Tibial artery (tissue), 4 donors: ENCODE data around the gene TCP1.

ENCODE experiments used
- DNase-seq, 2 donors: peaks; one replicate each; pipeline ENCODE4 v3.0.0-alpha.2; 2019
- H3K27ac ChIP-seq, 2 donors: fragments of 200-600 bp; sonication (generic) in 1 of 2; 1 replicate in 1 of 2; 2 replicates in 1 of 2; pipeline ENCODE4 v1.5.1; 2018 to 2019; ENCODE audit warnings: mild to moderate bottlenecking in 1 of 2
- H3K27me3 ChIP-seq, 2 donors: fragments of 200-600 bp; sonication (generic) in 1 of 2; one replicate each; pipeline versions ENCODE4 v1.5.1 to v1.6.0; 2016 to 2019
- H3K36me3 ChIP-seq, 3 donors: fragments of 200-600 bp; sonication (generic) in 2 of 3; one replicate each; pipeline ENCODE4 v1.5.1; 2016 to 2019; ENCODE audit warnings: mild to moderate bottlenecking in 2 of 3
- H3K4me1 ChIP-seq, 4 donors: fragments of 200-600 bp; sonication (generic) in 2 of 4; 1 replicate in 3 of 4; 2 replicates in 1 of 4; pipeline ENCODE4 v1.5.1; 2016 to 2019
- H3K4me3 ChIP-seq, 2 donors: fragments of 200-600 bp; sonication (generic) in 1 of 2; 1 replicate in 1 of 2; 2 replicates in 1 of 2; pipeline ENCODE4 v1.5.1; 2018 to 2019; ENCODE audit warnings: mild to moderate bottlenecking in 2 of 2
- H3K9me3 ChIP-seq, 3 donors: fragments of 200-600 bp; sonication (generic) in 1 of 3; one replicate each; pipeline ENCODE4 v1.5.1; 2016 to 2019
- intact Hi-C: fragments of 100-400 bp; cut with DNase I; formaldehyde crosslinking; loops from one replicate; pipeline ENCODE4 v1.15.0; 2023; ENCODE audit warnings: low total_unique reads
- TF ChIP-seq, protein P1 (sequence below), 2 experiments: fragments of 200-600 bp in 1 of 2; fragments of 450-650 bp in 1 of 2; IDR thresholded peaks; one replicate each; pipeline ENCODE4 v1.5.1; 2017 to 2019; ENCODE audit warnings: antibody characterized with exemption in 2 of 2, mild to moderate bottlenecking in 1 of 2, moderate library complexity in 1 of 2

Gene TCP1

DNA sequence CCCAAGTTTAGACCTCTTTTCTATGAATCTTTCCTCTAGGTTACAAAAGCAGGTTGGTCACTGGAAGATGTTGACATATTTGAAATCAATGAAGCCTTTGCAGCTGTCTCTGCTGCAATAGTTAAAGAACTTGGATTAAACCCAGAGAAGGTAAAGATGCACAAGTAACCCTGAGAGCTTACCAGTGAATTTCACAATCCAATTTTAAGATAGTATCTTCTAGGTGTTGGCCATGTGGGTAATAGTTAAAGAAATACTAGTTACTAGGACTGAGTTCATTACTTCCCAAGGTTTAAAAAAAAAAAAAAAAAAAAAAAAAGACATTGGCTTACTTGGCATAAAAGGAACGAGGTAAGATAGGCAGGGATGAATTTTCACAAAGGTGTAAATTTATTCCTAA is 11.3 kb downstream of the TCP1 start:
- Histone ChIP-seq H3K9me3 (no peaks in the 10 kb centered on the region), H3K4me3 (no peak overlapping the region), H3K27me3 (no peaks in the 10 kb centered on the region), H3K36me3 (peaks cover 58 to 90% (median 63%) of the 10 kb centered on the region in 3 donors), H3K4me1 (peaks cover 0 to 6% (median 2%) of the 10 kb centered on the region in 4 donors), H3K27ac (no peak overlapping the region)
- DNase-seq = no peak
- intact Hi-C loops = no loop called here
- TF ChIP-seq, protein P1, sequence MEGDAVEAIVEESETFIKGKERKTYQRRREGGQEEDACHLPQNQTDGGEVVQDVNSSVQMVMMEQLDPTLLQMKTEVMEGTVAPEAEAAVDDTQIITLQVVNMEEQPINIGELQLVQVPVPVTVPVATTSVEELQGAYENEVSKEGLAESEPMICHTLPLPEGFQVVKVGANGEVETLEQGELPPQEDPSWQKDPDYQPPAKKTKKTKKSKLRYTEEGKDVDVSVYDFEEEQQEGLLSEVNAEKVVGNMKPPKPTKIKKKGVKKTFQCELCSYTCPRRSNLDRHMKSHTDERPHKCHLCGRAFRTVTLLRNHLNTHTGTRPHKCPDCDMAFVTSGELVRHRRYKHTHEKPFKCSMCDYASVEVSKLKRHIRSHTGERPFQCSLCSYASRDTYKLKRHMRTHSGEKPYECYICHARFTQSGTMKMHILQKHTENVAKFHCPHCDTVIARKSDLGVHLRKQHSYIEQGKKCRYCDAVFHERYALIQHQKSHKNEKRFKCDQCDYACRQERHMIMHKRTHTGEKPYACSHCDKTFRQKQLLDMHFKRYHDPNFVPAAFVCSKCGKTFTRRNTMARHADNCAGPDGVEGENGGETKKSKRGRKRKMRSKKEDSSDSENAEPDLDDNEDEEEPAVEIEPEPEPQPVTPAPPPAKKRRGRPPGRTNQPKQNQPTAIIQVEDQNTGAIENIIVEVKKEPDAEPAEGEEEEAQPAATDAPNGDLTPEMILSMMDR (IDR thresholded peaks at IDR 0.05) = no peak

DNA sequence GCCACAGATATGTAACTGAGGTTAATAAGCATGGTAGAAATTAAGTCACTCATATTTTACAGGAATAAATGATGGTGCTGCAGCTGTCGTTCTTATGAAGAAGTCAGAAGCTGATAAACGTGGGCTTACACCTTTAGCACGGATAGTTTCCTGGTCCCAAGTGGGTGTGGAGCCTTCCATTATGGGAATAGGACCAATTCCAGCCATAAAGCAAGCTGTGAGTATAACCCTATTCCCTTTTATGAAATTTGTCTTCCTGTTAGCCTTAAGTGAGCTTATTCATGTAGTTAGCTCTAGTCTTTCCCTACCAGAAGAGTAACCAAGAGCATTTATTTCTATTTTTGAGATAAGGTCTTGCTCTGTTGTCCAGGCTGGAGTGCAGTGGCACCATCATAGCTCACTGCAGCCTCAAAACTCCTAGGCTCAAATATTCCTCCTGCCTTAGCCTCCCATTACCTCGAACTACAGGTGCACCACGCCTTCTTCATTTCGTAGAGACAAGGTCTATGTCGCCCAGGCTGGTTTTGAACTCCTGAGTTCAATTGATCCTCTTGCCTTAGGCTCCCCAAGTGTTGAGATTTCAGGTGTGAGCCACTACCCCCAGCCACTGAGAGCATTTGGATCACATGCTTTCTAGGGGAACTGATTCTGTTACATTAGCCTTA is 12.0 kb downstream of the TCP1 start:
- TF ChIP-seq, protein P1 (IDR thresholded peaks at IDR 0.05) = no peak

GRCh38 chr6:159772196-159772595 is 17.2 kb downstream of the TCP1 start:
- Histone ChIP-seq H3K27ac (no peak overlapping the region), H3K4me1 (no peaks in the 10 kb centered on the region), H3K9me3 (no peaks in the 10 kb centered on the region), H3K27me3 (no peaks in the 10 kb centered on the region), H3K36me3 (peaks cover 24 to 83% (median 26%) of the 10 kb centered on the region in 3 donors), H3K4me3 (no peak overlapping the region)
- no peak for DNase-seq
- intact Hi-C loops = no loop called here
- TF ChIP-seq, protein P1 (IDR thresholded peaks at IDR 0.05) = no peak

More for the DNA sequence above, 12.0 kb downstream of the TCP1 start:
- Histone ChIP-seq H3K9me3 (no peaks in the 10 kb centered on the region), H3K36me3 (peaks cover 52 to 90% (median 56%) of the 10 kb centered on the region in 3 donors), H3K4me1 (peaks cover 0 to 4% (median 0%) of the 10 kb centered on the region in 4 donors), H3K27ac (no peak overlapping the region), H3K27me3 (no peaks in the 10 kb centered on the region), H3K4me3 (no peak overlapping the region)
- intact Hi-C loops = no loop called here
- DNase-seq = no peak

GRCh38 chr6:159769470-159769869 is 19.9 kb downstream of the TCP1 start:
- TF ChIP-seq, protein P1 (IDR thresholded peaks at IDR 0.05) = no peak
- H3K4me1 ChIP-seq = no peaks in the 10 kb centered on the region
- intact Hi-C loops = no loop called here
- no peak overlapping the region for H3K4me3 ChIP-seq
- no peaks in the 10 kb centered on the region for H3K27me3 ChIP-seq
- no peaks in the 10 kb centered on the region for H3K9me3 ChIP-seq
- H3K36me3 ChIP-seq = peaks cover 24 to 65% (median 30%) of the 10 kb centered on the region in 3 donors
- H3K27ac ChIP-seq = no peak overlapping the region
- DNase-seq = no peak

DNA sequence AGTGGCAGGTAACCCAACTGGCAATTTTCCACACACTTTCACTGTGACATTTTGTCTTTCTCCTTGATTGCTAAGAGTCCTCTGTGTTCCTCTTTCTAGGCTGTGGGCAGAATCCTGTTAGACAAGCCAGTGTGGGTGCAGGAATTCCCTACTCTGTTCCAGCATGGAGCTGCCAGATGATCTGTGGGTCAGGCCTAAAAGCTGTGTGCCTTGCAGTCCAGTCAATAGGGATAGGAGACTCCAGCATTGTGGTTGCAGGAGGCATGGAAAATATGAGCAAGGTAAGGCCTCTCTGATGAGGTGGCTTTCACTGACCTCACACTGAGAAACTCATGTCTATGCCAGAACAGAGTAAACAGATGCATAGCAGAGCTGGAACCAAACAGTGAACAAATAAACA is 22.5 kb downstream of the TCP1 start:
- TF ChIP-seq, protein P1 (IDR thresholded peaks at IDR 0.05) = no peak
- no peaks in the 10 kb centered on the region for H3K9me3 ChIP-seq
- intact Hi-C loops = no loop called here
- no peak overlapping the region for H3K27ac ChIP-seq
- no peak overlapping the region for H3K4me3 ChIP-seq
- peaks cover 24 to 58% (median 25%) of the 10 kb centered on the region in 3 donors for H3K36me3 ChIP-seq
- peaks cover 0 to 10% (median 8%) of the 10 kb centered on the region in 4 donors for H3K4me1 ChIP-seq
- no peaks in the 10 kb centered on the region for H3K27me3 ChIP-seq
- no peak for DNase-seq
